NCI-H146 treated with DMSO at 0.1 percent for 48 hours (cell line): ENCODE data around the gene CACNA2D3.

ENCODE experiments used
- DNase-seq: peaks from one replicate; lab custom pipeline; 2025; ENCODE audit not compliant: unreplicated experiment; lab: John Stamatoyannopoulos, UW

The CACNA2D3 gene

DNA sequence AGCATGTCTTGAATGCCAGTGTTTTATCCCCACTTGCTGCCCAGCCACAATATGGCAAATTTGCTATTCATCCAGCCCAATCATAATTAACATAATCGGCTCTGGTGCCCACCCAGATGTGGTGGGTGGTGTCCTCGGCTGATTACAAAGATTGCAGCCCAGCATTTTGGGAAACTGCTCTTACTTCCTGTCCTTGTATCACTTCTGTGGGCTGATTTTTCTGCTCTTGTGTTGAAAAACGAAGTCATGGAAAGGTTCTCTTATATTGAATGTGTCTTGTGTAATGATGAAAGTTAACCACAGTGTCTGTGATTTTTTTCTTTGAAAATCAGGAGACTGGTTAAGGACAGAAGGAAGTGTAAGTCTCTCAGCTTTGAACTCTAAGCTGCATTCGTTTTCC, 141.7 kb downstream of the CACNA2D3 start:
- DNase-seq: no peak

DNA sequence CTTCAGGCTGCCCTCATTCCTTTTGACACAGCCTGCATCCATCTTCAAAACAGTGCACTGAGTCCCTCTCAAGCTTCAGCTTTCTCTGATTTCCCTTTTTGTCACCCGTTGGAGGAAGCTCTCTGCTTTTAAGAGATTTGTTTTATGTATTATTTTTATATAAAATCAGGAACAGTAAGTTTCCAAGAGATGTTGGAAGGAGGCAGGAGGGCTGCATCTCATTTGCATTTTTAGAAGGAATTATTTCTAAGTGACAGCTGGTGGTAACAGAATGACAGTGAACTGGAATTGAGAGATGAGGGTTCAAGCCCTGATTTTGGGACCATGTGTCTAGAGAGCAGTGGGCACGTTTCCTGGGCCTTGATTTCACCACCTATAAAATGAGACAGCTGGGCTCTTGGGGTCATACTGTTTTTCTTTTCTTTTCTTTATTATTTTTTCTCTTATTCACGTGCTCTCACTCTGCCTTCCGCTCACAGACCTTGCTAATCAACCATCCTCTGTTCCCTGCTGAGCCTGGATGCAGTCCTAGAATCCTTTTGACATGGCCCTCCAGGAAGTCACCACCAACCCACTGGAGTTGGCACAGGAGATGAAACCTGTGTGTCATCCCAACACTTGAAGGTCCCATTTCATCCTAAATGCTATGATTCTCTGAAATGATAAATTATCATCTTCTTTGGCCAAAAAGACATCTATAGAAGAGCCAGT, 148.6 kb downstream of the CACNA2D3 start:
- DNase-seq: no peak

DNA sequence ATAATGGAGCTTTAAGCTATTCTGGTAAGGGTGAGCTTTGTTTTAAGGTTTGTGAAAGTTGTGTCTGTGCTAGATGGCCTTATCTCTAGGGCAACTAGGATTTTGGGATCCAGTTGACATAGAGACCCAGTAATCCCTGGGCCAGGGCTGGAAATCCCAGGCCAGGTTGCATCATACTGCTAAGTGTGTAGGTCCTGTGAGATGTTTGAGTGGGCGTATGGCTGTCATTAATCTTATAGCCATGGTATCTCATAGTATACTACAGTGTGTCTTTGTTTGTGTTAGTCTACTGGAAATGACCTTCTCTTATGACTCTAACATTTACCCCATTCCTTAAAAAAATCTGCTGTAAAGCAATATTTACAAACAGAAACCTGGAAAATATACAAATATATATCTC, 151.4 kb downstream of the CACNA2D3 start:
- DNase-seq: no peak

DNA sequence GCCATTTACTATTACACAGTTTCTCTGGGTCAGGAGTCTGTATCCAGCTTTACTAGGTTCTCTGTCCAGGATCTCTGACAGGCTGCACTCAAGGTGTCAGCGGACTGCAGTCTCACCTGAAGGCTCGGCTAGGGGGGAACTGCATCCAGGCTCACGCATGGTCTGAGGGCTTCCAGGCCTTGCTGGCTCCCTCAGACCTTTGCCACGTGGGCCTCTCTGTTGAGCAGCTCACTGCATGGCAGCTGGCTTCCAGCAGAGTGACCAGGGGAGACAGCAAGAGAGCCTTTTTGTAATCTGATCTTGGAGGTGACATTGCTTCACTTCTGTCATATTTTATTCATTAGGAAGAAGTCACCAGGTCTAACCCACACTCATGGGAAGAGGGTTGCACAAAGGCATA, 152.3 kb downstream of the CACNA2D3 start:
- DNase-seq: peak; percentile 2

DNA sequence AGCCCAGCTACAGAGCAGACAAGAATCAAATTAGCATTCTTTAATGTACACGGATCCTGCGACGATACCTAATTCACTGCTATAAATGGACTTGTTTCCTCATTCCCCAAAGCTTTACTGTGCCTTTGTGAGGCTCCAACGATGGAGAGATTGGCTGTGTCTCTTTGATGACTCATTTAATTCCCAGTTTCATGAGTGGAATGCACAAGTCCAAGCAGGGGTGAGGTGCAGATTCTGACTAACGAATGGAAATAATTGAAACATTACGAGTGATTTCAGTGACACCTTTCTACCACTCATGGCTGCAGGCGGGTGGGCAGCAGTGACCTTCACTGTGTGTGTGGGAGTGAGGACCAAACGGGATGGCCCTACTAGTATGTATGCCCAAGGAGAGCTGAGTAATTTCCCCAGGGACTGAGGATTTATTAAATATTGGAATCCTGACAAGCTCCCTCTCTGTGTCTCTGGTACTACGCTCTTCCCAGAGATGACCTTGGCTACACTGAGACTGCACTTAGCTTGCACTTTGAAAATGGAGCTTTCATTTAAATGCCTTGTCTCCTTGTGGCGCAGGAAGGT, 156.7 kb downstream of the CACNA2D3 start:
- no peak for DNase-seq

DNA sequence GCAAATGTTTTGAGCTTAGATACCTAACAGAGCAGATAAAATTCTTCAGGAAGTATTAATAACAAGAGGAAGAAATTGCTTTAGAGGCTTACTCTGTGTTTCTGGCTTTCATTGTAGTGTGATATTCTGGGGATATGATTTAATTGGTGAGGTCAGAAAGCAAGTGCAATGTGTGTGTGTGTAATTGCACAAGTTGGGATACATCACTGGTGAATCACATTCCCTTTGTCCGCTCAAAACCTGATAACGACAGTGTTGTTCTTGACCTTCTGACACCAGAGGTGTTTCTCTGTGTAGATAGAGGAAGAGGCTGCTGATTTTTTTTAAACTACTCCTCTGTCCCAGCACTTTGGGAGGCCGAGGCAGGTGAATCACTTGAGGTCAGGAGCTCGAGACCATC, 161.1 kb downstream of the CACNA2D3 start:
- no peak for DNase-seq

DNA sequence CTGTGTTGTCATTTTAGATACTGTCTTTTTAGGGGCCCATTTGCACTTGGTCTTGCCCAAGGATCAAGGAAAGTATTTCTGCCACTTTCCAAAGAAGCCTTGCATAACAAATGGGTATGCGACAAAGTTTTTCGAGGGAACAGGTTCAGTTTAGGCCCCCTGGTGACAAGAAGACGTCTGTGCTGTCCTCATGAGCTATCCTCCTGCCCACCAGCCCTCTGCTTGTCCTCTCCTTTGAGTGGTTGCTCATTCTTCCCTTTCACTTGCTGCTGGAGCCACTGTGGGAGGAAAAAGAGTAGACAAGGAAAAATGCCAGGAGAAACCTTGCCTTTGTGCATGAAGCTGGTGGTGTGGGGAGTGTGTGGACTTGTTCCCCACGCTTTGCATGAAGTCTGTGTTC, 171.9 kb downstream of the CACNA2D3 start:
- no peak for DNase-seq

DNA sequence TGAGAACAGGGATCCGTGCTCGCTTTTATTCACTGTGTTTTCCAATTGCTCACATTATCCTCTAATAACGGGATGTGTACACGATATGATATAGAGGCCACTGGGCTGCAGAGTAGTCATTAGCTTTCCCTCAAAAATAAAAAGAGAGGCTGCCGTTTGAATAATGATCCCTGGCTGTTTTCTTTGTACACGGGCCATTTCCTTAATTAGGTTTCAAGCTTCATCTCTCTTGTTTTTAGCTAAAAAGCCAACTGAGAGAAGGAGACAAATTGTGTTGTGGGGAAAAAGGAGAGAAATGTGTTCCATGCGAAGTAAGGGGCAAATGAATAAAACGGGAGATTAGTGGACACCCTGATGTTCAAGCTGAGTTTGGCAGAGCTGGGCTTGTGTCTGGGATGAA, 174.2 kb downstream of the CACNA2D3 start:
- DNase-seq: no peak

DNA sequence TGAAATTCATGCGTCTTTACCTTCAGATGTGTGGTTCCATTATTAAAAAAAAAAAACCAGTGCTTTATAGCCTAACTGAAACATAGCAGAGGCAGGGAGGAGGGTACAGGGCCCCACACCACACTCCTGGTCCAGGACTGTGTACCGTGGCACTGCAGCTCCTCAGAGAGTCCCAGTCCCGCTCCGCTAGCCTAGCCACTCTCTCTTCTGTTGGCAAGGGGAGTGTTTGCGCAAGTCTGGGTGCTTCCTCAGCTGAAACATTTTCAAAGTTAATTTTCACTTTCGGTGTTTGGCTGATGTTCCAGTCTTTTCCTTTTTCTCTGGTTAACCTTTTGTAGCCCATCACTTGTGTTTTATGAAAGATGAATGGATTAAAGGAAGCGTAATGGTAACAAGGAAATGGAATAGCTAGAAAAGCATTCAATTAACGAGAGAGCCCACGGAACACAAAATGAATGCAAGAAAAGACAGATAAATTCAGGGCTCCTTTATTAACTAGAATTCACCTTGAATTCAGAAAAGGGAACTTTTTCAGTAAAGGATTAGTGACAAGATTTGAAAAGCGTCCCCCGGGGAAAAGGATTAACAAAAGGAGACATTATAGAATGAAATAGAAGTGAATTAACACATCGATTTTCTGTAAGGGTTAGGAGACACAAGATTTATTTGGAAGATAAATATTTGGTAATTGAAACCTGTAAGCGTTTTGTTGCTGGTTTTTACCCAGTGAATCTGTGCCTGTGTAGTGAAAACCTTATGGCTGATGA, 177.0 kb downstream of the CACNA2D3 start:
- no peak for DNase-seq

DNA sequence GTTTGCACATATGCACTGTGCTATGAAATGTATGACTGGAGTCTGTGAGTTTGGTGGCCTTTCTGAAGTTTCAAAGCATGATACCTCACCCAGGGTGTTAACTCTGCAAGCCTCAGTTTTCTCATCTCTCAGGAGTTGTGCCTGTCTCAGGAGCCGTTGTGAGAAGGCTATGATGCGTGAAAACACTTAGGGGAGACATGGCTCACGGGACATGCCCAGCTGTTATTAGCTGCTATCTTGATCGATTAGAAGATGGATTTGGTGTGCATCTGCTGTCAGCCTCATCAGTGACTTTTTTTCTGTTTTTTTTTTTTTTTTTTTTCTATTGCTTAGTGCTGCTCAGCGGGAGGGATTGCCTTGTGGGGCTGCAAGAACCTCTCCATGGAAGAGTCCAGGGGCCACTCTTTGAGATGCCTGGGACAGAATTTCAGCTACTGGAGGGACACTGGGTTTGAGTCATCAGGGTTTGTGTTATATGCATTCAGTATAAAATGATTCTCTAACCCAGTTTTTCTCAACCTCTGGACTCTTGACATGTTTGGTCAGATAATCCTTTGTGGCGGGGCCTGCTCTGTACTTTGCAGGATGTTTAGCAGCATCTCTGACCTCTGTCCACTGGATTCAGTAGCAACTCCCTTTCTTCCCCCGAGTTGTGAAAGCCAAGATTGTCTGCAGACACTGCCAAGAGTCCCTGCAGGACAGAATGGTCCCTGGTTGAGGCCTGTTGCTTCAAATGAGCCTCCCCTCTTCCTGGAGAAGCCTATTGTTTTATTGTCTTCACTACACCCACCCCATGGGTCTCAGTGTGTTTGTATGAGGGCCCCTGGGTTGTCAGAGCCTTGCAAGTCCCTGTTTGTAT, 181.4 kb downstream of the CACNA2D3 start:
- DNase-seq: peak; percentile 17

DNA sequence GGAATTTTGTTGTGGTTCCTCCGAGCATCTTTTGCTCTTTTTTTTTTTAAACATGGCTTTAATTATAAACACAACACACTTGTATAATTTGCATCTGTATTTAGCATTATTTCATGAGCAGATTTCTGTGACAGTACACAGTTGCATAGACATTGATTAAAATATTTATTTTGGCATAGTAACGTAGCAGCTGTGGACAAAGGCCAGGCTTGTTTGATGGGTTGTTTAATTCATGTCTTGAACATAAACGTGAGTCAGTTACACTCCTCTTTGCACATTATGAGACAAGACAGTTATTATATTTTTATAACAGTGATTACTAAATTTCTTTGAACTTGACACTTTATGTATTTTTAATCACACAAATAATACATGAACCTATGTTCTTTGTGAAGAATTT, 182.5 kb downstream of the CACNA2D3 start:
- no peak for DNase-seq

DNA sequence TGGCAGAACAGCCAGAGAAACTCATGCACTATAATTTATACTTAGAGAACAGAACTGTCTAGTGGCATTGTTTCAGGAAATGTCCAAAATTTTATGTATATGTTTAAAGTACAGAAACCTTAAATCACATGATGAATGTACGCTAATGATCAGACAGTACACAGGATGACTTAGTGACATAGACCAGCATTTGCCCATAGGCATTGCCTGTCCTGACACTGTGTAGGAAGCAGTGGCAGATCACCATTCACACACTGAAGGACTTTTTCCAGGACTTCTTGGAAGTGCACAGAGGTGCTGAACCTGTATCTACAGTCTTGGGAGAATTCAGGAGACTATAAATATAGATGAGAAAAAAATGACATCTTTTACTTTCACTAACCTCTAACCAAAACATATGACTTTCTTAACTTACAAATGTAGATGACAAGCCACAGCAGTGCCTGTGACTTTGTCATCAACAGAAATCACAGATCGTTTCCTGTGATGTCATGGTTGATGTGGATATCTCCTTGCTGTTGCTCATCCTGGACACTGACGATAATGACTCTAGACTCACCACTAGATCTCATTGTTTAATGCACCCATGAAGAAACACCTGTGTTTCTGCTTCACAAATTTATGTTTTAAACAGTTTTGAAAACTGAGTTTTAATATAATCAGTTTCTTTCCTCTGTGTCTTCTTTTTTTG, 183.2 kb downstream of the CACNA2D3 start:
- DNase-seq: no peak

DNA sequence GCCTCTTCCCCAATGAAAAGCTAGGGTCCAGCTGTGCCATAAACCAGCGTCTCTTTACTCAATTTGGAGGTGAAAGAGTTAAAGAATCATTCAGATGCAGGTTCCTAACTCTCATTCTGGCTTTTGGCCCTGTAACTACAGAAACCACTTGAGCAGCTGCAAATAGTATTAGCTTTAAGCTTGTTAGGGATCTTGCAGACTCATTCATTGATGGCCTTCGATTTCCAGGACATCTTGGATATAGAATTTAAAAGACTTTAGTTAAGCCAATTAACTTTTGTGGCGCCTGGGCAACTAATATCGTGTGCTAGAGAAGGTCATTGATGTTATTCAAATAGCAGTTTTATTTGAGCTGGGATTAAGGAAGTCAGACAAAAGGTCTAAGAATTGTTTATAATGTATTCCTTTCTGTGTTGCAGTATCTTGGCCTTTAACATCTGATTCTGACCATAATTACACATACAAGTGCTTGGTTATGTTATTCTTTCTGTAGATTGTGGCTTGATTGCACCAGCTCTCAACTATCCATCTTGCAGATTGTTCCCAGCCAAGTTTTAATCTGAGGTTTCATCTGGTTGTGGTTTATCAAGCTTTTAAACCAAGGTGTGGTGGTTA, 185.3 kb downstream of the CACNA2D3 start:
- no peak for DNase-seq

DNA sequence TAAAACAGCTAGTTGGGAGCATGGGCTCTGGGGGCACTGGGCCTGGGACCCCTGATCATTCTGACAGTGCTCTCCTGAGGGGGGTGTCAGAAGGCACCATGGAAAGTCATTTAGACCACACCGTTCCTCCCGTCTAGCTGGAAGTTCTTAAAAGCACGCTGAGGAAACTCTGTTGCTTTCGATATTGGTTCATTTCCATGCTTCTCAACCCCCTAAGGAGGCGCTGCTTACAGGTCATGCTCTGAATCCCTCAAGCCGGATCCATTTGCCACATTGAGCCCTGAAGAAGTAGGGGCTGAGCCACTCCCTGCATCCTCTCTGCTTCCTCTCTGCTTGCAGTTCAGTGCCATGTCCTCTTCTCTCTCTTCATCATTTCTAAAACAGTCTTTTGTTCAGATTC, 187.2 kb downstream of the CACNA2D3 start:
- no peak for DNase-seq

DNA sequence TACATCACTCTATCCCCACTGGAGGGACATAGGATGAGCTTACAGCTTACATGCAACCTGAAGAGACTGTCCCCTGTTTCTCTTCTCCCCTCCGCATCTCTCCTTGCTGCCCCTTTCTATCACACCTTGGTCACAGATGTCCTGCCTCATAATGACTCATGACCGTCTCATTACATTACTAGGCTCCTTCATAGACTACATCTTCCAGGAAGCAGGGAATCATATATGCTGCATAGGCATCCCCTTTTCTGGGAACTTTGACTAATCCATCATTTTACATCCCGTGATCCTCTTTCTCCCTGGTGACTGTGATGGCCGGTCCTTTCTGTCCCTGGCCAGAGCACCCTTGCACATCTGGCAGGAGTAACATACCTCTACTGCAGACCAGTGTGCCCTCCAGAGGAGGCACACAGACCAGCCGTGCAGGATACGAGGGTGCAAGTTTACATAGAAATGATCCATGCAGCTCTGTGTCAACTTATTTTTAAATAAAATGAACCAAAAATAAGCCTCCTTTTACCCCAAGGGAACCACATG, 188.9 kb downstream of the CACNA2D3 start:
- no peak for DNase-seq

DNA sequence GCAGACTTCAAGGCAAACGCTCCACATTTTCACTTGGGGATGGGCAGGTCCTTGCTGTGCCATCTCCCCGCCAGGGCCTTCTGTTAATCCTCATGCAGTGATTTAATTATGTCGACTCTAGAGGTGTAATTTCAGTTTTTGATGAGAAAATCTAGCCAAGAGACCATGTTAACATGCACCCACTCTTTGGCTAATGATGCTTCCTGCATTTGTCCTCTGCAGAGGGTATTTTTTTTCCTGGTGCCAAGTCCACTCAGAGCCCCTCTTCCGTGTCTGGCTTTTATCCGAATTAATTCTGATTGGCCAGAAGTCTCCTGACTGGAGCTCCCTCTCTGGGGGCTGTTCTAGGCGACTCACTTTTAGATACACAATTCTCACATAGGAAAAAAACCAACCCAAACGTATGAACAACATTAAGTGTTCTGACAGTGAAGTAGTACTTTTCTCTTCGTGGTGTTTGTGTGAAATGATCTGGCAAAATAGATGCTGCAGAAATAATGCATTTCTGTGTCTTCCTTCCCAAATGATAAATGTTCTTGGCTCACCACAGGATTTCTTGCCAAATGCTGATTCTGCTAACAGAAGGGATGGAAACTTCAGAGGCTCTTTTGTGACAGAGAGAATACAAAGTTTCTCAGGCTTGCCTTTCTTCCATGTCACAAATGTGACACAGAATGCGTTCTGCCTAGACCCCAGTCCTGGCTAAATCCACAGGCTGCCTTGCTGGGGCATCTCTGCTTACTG, 190.0 kb downstream of the CACNA2D3 start:
- no peak for DNase-seq

DNA sequence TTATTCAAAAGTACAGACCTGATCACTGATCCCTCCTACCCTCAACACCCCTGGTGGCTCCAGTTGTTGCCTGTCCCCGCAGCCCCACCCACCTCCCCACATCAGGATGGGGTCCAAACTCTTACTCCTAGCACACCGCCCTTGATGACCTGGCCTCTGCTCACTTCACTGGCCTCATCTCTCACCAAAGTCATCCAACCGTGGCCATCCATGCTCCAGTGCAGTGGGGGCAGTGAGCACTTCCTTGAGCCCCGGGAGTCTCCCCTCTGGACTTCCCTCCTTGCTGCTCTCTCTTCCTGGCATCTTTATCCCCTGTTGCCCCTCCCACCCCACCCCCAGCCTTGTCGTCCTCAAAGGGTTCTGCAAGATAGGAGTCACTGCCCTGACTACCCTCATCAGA, 191.1 kb downstream of the CACNA2D3 start:
- no peak for DNase-seq

DNA sequence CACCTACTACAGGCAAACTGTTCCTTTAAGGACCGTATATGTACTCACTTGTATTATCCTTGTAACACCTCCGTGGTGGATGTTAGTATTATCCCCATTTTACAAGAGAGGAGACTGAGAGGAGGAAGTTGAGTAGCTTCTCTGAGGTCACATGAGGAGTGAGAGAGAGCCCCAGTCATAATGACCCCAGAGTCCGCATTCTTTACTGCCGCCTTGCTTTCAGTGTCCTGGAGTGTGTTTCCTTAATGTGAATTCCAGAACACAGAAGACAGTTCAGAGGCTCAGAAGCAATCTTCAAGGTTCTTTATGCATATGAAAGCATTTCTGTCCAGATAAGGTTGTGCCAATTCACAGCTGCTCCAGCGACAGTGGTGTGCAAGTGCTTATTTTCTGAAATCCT, 199.2 kb downstream of the CACNA2D3 start:
- DNase-seq: no peak

DNA sequence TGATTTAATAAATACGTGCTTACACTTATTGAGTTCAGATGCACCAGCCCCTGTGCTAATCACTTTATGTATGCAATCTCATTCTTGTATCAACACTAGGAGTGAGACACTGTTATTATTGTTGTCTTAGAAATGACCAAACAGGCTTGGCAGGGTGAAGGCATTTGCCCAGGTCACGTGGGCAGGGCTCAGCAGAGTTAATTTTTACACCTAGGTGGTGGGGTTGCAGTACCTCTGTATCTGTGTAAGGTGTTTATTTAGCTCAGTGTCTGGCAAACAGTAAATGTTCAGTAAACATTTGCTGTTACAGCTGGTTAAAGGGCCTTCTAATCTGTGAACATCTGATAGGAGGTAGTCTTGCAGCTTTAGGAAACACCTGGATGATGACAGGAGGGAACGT, 200.0 kb downstream of the CACNA2D3 start:
- peak; percentile 42 for DNase-seq
